Thoracic aorta (tissue), 2 donors: ENCODE measurements around the gene CALM3. TPM values are rescaled to one million over a fixed set of nuclear protein-coding genes. Genes with fewer than 3 reads are reported as not detected.

Experiments
- ATAC-seq: fragments of 150-250 bp; one replicate; pipeline ENCODE4 v1.8.0; 2017; ENCODE audit warnings: low read depth; ENCODE audit not compliant: insufficient number of reproducible peaks, low FRiP score
- DNase-seq: peaks from one replicate; pipeline ENCODE4 v3.0.0-alpha.2; 2020; ENCODE audit warnings: low spot score
- H3K27ac ChIP-seq, 2 donors: fragments of 200-600 bp; sonication (generic); 1 replicate in 1 of 2; 2 replicates in 1 of 2; pipeline ENCODE4 v1.5.1; 2016; ENCODE audit warnings: mild to moderate bottlenecking in 2 of 2, moderate library complexity in 2 of 2
- H3K27me3 ChIP-seq: fragments of 200-600 bp; sonication (generic); replicated peaks from 2 replicates; pipeline ENCODE4 v1.6.0; 2016; ENCODE audit warnings: mild to moderate bottlenecking; ENCODE audit not compliant: insufficient read depth
- H3K36me3 ChIP-seq: fragments of 200-600 bp; sonication (generic); one replicate; pipeline ENCODE4 v1.5.1; 2016
- H3K4me1 ChIP-seq, 2 donors: fragments of 200-600 bp; sonication (generic); 1 replicate in 1 of 2; 2 replicates in 1 of 2; pipeline versions ENCODE4 v1.5.1 to v1.6.0; 2016; ENCODE audit warnings: low read depth in 2 of 2, mild to moderate bottlenecking in 1 of 2; ENCODE audit not compliant: control insufficient read depth in 1 of 2
- H3K4me3 ChIP-seq: fragments of 200-600 bp; sonication (generic); 2 replicates; pipeline ENCODE4 v1.5.1; 2016; ENCODE audit warnings: mild to moderate bottlenecking
- H3K9me3 ChIP-seq: fragments of 200-600 bp; sonication (generic); 2 replicates; pipeline ENCODE4 v1.5.1; 2016
- CTCF ChIP-seq: fragments of 200-600 bp; sonication (generic); IDR thresholded peaks from one replicate; pipeline ENCODE4 v1.5.1; 2019; ENCODE audit warnings: antibody characterized with exemption
- total RNA-seq, 2 donors: library from RNA; depleted of rRNA; stranded (reverse); fragments of >200 nt; gene quantifications; one replicate each; pipeline versions ENCODE4 v1.1.0 to v1.2.3, GENCODE V29; 2016

CALM3 gene
- total RNA-seq, 2 donors from 2014 or later, result 181 to 202 TPM

GRCh38 chr19:46621191-46622117 is 20.3 kb downstream of the CALM3 start:
- H3K4me3 ChIP-seq, result peak overlapping the region; percentile 75
- peak overlapping the region; percentile 96 to 100 for H3K27ac ChIP-seq
- peaks cover 58 to 89% of the 10 kb centered on the region in 2 donors for H3K4me1 ChIP-seq
- no peak for TF ChIP-seq CTCF
- H3K27me3 ChIP-seq, result no peaks in the 10 kb centered on the region
- no peaks in the 10 kb centered on the region for H3K36me3 ChIP-seq
- DNase-seq, result no peak
- ATAC-seq, result no peak
- H3K9me3 ChIP-seq, result no peaks in the 10 kb centered on the region

- no peaks in the 10 kb centered on the region for H3K36me3 ChIP-seq
- DNase-seq (no peak), ATAC-seq (no peak)
- no peaks in the 10 kb centered on the region for H3K27me3 ChIP-seq
- peaks cover 57 to 89% of the 10 kb centered on the region in 2 donors for H3K4me1 ChIP-seq
- H3K27ac ChIP-seq, result peak overlapping the region; percentile 96 to 100
- peak overlapping the region; percentile 75 for H3K4me3 ChIP-seq
- TF ChIP-seq CTCF, result no peak
- no peaks in the 10 kb centered on the region for H3K9me3 ChIP-seq
These were observed 21.0 kb downstream of the CALM3 start for GRCh38 chr19:46622118-46622446.

- ATAC-seq (no peak), DNase-seq (no peak)
- Histone ChIP-seq H3K27ac (peak overlapping the region; percentile 96 to 100), H3K4me3 (peak overlapping the region; percentile 75), H3K4me1 (peaks cover 50 to 79% of the 10 kb centered on the region in 2 donors), H3K36me3 (no peaks in the 10 kb centered on the region), H3K9me3 (no peaks in the 10 kb centered on the region), H3K27me3 (no peaks in the 10 kb centered on the region)
- TF ChIP-seq CTCF, result no peak
These were observed 22.9 kb downstream of the CALM3 start for GRCh38 chr19:46623915-46624502.

- Histone ChIP-seq H3K9me3 (no peaks in the 10 kb centered on the region), H3K27me3 (no peaks in the 10 kb centered on the region), H3K36me3 (no peaks in the 10 kb centered on the region), H3K27ac (peak within 1 kb of the TSS; percentile 96 to 100), H3K4me3 (peak within 1 kb of the TSS; percentile 75), H3K4me1 (peaks cover 43 to 79% of the 10 kb centered on the region in 2 donors)
- ATAC-seq (peak; percentile 56), DNase-seq (peak; percentile 82)
- TF ChIP-seq CTCF, result no peak
These were observed 24.0 kb downstream of the CALM3 start, which contains the start of gene PTGIR for GRCh38 chr19:46624958-46625661. PTGIR (minus strand) TSS chr19:46625089; CDS start chr19:46624225, 864 bp downstream.

- Histone ChIP-seq H3K4me1 (peaks cover 38 to 80% of the 10 kb centered on the region in 2 donors), H3K9me3 (no peaks in the 10 kb centered on the region), H3K27ac (peak overlapping the region; percentile 96 to 100), H3K27me3 (no peaks in the 10 kb centered on the region), H3K36me3 (no peaks in the 10 kb centered on the region), H3K4me3 (peak overlapping the region; percentile 34)
- ATAC-seq, result no peak
- DNase-seq, result no peak
- TF ChIP-seq CTCF, result no peak
These were observed 24.6 kb downstream of the CALM3 start for GRCh38 chr19:46625731-46626130.
